ENCODE data around the gene MZT1. TPM values are rescaled to one million over a fixed set of nuclear protein-coding genes. Genes with fewer than 3 reads are reported as not detected.

MZT1 gene
- total RNA-seq, 4 donors from 2014 or later: 2.8 to 15.0 (median 9.3) TPM

DNA sequence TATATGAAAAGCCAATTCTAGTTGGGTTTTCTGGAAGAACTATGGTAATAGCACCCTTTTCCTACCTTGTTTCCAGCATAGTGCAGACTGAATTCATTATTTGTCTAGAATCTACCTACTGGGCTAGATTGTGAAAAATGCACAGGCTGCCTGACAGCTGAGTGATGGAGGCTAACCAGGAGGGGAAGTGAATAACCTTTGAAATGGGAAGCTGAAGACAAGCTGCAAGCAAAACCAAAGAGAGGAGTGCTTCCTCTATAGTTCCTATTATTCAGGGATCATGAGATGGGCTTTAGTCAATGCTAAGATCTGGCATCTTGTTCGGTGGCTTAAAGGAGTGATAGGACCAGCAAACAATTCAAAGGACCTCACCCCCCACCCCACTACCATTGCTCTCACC is 26.9 kb downstream of the MZT1 start:
- no peaks in the 10 kb centered on the region for H3K4me1 ChIP-seq
- intact Hi-C loops (cut with DNase I): no loop called here
- WGBS, 2 donors: 45 to 67% methylated on average over 1 of the region's 1 CpG
- no peak for DNase-seq
- H3K9me3 ChIP-seq: no peaks in the 10 kb centered on the region
- no peaks in the 10 kb centered on the region for H3K27me3 ChIP-seq
- peaks cover 0 to under 1% (median 0%) of the 10 kb centered on the region in 3 donors for H3K36me3 ChIP-seq
- H3K27ac ChIP-seq: no peak overlapping the region
- TF ChIP-seq CTCF (IDR thresholded peaks at IDR 0.05) (no peak), POLR2A (IDR thresholded peaks at IDR 0.05) (no peak)
- H3K4me3 ChIP-seq: no peak overlapping the region

- intact Hi-C loops (cut with DNase I): no loop called here
- DNase-seq: no peak
- H3K4me1 ChIP-seq: no peaks in the 10 kb centered on the region
Observed at GRCh38 chr13:72698164-72698563, 29.3 kb downstream of the MZT1 start.

GRCh38 chr13:72696579-72696978 is 30.9 kb downstream of the MZT1 start:
- intact Hi-C loops (cut with DNase I): no loop called here
- H3K36me3 ChIP-seq: no peaks in the 10 kb centered on the region
- 0 to 3% methylated on average over 1 of the region's 1 CpG for WGBS, 2 donors
- no peak for TF ChIP-seq POLR2A (IDR thresholded peaks at IDR 0.05)
- peak in 3 of 6 experiments; percentile 6 to 28 (median 20) for TF ChIP-seq CTCF (IDR thresholded peaks at IDR 0.05)
- no peaks in the 10 kb centered on the region for H3K4me1 ChIP-seq
- no peak overlapping the region for H3K4me3 ChIP-seq
- peaks cover 0 to 8% (median 0%) of the 10 kb centered on the region in 3 donors for H3K9me3 ChIP-seq
- DNase-seq: no peak
- no peaks in the 10 kb centered on the region for H3K27me3 ChIP-seq
- H3K27ac ChIP-seq: no peak overlapping the region

More at GRCh38 chr13:72698164-72698563, 29.3 kb downstream of the MZT1 start:
- H3K4me3 ChIP-seq: no peak overlapping the region
- H3K9me3 ChIP-seq: peaks cover 0 to under 1% (median 0%) of the 10 kb centered on the region in 3 donors
- 60 to 63% methylated on average over 2 of the region's 2 CpGs for WGBS, 2 donors
- H3K27ac ChIP-seq: no peak overlapping the region
- no peaks in the 10 kb centered on the region for H3K36me3 ChIP-seq
- no peaks in the 10 kb centered on the region for H3K27me3 ChIP-seq
- no peak for TF ChIP-seq POLR2A (IDR thresholded peaks at IDR 0.05)

DNA sequence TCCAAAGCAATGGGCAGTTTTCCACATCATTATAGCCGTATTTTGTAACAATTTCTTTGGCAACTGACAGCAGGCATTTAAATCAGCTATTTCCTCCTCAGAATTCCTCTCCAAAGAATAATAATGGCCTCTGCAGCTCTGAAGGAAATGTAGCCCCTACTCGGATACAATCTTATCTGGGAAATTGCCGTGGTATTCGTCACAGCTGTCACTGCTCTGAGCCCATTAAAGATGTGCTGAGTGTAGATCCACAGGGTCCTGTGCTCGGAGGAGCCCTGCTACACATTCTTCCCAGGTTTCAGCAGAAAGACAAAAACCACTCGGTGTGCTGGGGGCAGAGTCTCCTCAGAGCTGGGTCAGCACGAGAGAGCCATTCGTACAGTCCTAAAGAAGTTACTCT is 33.1 kb downstream of the MZT1 start:
- TF ChIP-seq POLR2A (IDR thresholded peaks at IDR 0.05) (no peak), CTCF (IDR thresholded peaks at IDR 0.05) (no peak)
- H3K9me3 ChIP-seq: peaks cover 0 to 8% (median 0%) of the 10 kb centered on the region in 3 donors
- 70 to 81% methylated on average over 8 of the region's 8 CpGs for WGBS, 2 donors
- DNase-seq: no peak
- H3K27ac ChIP-seq: no peak overlapping the region
- intact Hi-C loops (cut with DNase I): no loop called here
- no peaks in the 10 kb centered on the region for H3K27me3 ChIP-seq
- no peak overlapping the region for H3K4me3 ChIP-seq
- no peaks in the 10 kb centered on the region for H3K4me1 ChIP-seq
- H3K36me3 ChIP-seq: no peaks in the 10 kb centered on the region

- no peaks in the 10 kb centered on the region for H3K27me3 ChIP-seq
- H3K36me3 ChIP-seq: no peaks in the 10 kb centered on the region
- WGBS, 2 donors: 61 to 74% methylated on average over 5 of the region's 5 CpGs
- H3K4me3 ChIP-seq: no peak overlapping the region
- H3K4me1 ChIP-seq: no peaks in the 10 kb centered on the region
- H3K27ac ChIP-seq: no peak overlapping the region
- TF ChIP-seq POLR2A (IDR thresholded peaks at IDR 0.05) (no peak), CTCF (IDR thresholded peaks at IDR 0.05) (no peak)
- peaks cover 0 to 8% (median 0%) of the 10 kb centered on the region in 3 donors for H3K9me3 ChIP-seq
- intact Hi-C loops (cut with DNase I): no loop called here
- no peak for DNase-seq
Observed at GRCh38 chr13:72693832-72694231, 33.6 kb downstream of the MZT1 start.

All from esophagus squamous epithelium (tissue), 5 donors.